Measurements from ENCODE around the gene EYA2.

DNA sequence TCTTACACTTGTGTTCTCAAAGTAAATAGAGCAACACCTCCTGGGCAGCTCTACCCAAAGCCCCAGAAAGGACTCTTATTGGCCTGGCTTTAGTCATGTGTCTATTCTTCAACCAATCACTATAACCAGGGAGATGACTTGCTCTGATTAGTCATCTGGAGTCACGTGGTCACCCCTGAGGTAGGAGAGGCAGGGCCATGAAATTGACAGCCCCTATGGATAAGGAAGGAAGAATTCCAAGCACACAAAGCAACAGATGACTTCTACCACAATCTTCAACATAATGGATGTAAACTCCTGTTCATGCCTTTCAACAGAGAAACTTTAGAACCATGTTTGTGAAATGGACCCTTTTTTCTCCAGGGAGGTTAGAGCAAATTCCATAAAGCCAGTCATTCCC is 24.6 kb upstream of the EYA2 start:
- TF ChIP-seq POLR2A (IDR thresholded peaks at IDR 0.05), result no peak
- TF ChIP-seq, protein P1, sequence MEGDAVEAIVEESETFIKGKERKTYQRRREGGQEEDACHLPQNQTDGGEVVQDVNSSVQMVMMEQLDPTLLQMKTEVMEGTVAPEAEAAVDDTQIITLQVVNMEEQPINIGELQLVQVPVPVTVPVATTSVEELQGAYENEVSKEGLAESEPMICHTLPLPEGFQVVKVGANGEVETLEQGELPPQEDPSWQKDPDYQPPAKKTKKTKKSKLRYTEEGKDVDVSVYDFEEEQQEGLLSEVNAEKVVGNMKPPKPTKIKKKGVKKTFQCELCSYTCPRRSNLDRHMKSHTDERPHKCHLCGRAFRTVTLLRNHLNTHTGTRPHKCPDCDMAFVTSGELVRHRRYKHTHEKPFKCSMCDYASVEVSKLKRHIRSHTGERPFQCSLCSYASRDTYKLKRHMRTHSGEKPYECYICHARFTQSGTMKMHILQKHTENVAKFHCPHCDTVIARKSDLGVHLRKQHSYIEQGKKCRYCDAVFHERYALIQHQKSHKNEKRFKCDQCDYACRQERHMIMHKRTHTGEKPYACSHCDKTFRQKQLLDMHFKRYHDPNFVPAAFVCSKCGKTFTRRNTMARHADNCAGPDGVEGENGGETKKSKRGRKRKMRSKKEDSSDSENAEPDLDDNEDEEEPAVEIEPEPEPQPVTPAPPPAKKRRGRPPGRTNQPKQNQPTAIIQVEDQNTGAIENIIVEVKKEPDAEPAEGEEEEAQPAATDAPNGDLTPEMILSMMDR (IDR thresholded peaks at IDR 0.05), result no peak
- no peak for TF ChIP-seq POLR2AphosphoS5 (IDR thresholded peaks at IDR 0.05)

All from prostate gland (tissue), 2 donors.